ENCODE data around the gene MINDY4.

MINDY4 gene

GRCh38 chr7:30771174-30771879 is at the start of gene MINDY4:
Gene MINDY4, plus strand, starts transcription at chr7:30771417. Its CDS starts 77 bp downstream, at chr7:30771494.
- peak; percentile 54 for DNase-seq (ENCODE audit: low spot score)

- no peak for DNase-seq (ENCODE audit: low spot score)
These were observed 49.0 kb upstream of the MINDY4 start for GRCh38 chr7:30722187-30722586.

GRCh38 chr7:30722671-30723070 is 48.5 kb upstream of the MINDY4 start:
- no peak for DNase-seq (ENCODE audit: low spot score)

GRCh38 chr7:30723776-30724175 is 47.4 kb upstream of the MINDY4 start:
- no peak for DNase-seq (ENCODE audit: low spot score)

GRCh38 chr7:30726296-30727006 is 44.8 kb upstream of the MINDY4 start:
- DNase-seq (ENCODE audit: low spot score), result no peak

GRCh38 chr7:30727061-30727945 is 43.9 kb upstream of the MINDY4 start:
- no peak for DNase-seq (ENCODE audit: low spot score)

- no peak for DNase-seq (ENCODE audit: low spot score)
These were observed 42.6 kb upstream of the MINDY4 start for GRCh38 chr7:30728591-30729100.

GRCh38 chr7:30729642-30730041 is 41.6 kb upstream of the MINDY4 start:
- DNase-seq (ENCODE audit: low spot score), result no peak

GRCh38 chr7:30730097-30730496 is 41.1 kb upstream of the MINDY4 start:
- DNase-seq (ENCODE audit: low spot score), result no peak

GRCh38 chr7:30730996-30731395 is 40.2 kb upstream of the MINDY4 start:
- DNase-seq (ENCODE audit: low spot score), result no peak

- no peak for DNase-seq (ENCODE audit: low spot score)
These were observed 39.6 kb upstream of the MINDY4 start for GRCh38 chr7:30731581-30731980.

GRCh38 chr7:30732606-30733005 is 38.6 kb upstream of the MINDY4 start:
- DNase-seq (ENCODE audit: low spot score), result no peak

- DNase-seq (ENCODE audit: low spot score), result no peak
These were observed 38.0 kb upstream of the MINDY4 start for GRCh38 chr7:30733216-30733615.

- no peak for DNase-seq (ENCODE audit: low spot score)
These were observed 37.5 kb upstream of the MINDY4 start for GRCh38 chr7:30733691-30734090.

- no peak for DNase-seq (ENCODE audit: low spot score)
These were observed 36.7 kb upstream of the MINDY4 start for GRCh38 chr7:30734497-30734896.

GRCh38 chr7:30735631-30736030 is 35.6 kb upstream of the MINDY4 start:
- DNase-seq (ENCODE audit: low spot score), result no peak

- DNase-seq (ENCODE audit: low spot score), result no peak
These were observed 34.9 kb upstream of the MINDY4 start for GRCh38 chr7:30736291-30736690.

- DNase-seq (ENCODE audit: low spot score), result no peak
These were observed 32.9 kb upstream of the MINDY4 start for GRCh38 chr7:30738026-30738915.

- DNase-seq (ENCODE audit: low spot score), result no peak
These were observed 31.5 kb upstream of the MINDY4 start for GRCh38 chr7:30739691-30740090.

GRCh38 chr7:30740417-30741181 is 30.6 kb upstream of the MINDY4 start:
- peak; percentile 66 for DNase-seq (ENCODE audit: low spot score)

- no peak for DNase-seq (ENCODE audit: low spot score)
These were observed 29.9 kb upstream of the MINDY4 start for GRCh38 chr7:30741289-30741688.
